Loucy (cell line): ENCODE measurements around the gene SMC4.

Experiments used
- H2AFZ ChIP-seq: fragments of 200-600 bp; sonication (generic); 2 replicates; pipeline ENCODE4 v1.6.0; 2016; ENCODE audit warnings: antibody characterized with exemption, mild to moderate bottlenecking, low read length, moderate library complexity
- H3F3A ChIP-seq: fragments of 200-600 bp; 2 replicates; pipeline ENCODE4 v1.6.0; 2016; ENCODE audit warnings: antibody characterized with exemption, low read depth, mild to moderate bottlenecking
- H3K27me3 ChIP-seq: fragments of 200-600 bp; sonication (generic); 2 replicates; pipeline ENCODE4 v1.6.1; 2014; ENCODE audit warnings: low read length, mild to moderate bottlenecking; ENCODE audit not compliant: insufficient read depth, poor library complexity, severe bottlenecking
- H3K36me3 ChIP-seq: fragments of 200-600 bp; sonication (generic); 2 replicates; pipeline ENCODE4 v1.6.1; 2016; ENCODE audit warnings: low read length; ENCODE audit not compliant: insufficient read depth
- H3K4me1 ChIP-seq: fragments of 200-600 bp; sonication (generic); 2 replicates; pipeline ENCODE4 v1.5.1; 2014; ENCODE audit warnings: low read length, mild to moderate bottlenecking; ENCODE audit not compliant: insufficient read depth, poor library complexity, severe bottlenecking
- H3K4me2 ChIP-seq: fragments of 200-600 bp; sonication (generic); 2 replicates; pipeline ENCODE4 v1.6.0; 2014; ENCODE audit warnings: antibody characterized with exemption, low read length, low read depth, mild to moderate bottlenecking; ENCODE audit not compliant: poor library complexity, severe bottlenecking
- H3K4me3 ChIP-seq: fragments of 200-600 bp; sonication (generic); 2 replicates; pipeline ENCODE4 v1.5.1; 2014; ENCODE audit warnings: low read length, mild to moderate bottlenecking, mixed read lengths; ENCODE audit not compliant: poor library complexity, severe bottlenecking
- H3K79me2 ChIP-seq: fragments of 200-600 bp; sonication (generic); 2 replicates; pipeline ENCODE4 v1.6.1; 2014; ENCODE audit warnings: low read length; ENCODE audit not compliant: insufficient read depth
- H3K9ac ChIP-seq: fragments of 200-600 bp; sonication (generic); 2 replicates; pipeline ENCODE4 v1.6.0; 2014; ENCODE audit warnings: mild to moderate bottlenecking, low read depth, low read length, moderate library complexity; ENCODE audit not compliant: poor library complexity, severe bottlenecking
- H3K9me2 ChIP-seq: fragments of 200-600 bp; sonication (generic); replicated peaks from 2 replicates; pipeline ENCODE4 v1.6.1; 2016; ENCODE audit warnings: low read depth, low read length, mixed read lengths
- H3K9me3 ChIP-seq: fragments of 200-600 bp; sonication (generic); 2 replicates; pipeline ENCODE4 v1.6.1; 2014; ENCODE audit warnings: mild to moderate bottlenecking, antibody characterized with exemption, low read length, low read depth; ENCODE audit not compliant: insufficient read depth
- H4K20me1 ChIP-seq: fragments of 200-600 bp; sonication (generic); 2 replicates; pipeline ENCODE4 v1.6.0; 2014; ENCODE audit warnings: antibody characterized with exemption, low read length, mild to moderate bottlenecking; ENCODE audit not compliant: insufficient read depth, poor library complexity, severe bottlenecking
- EZH2phosphoT487 ChIP-seq: fragments of 200-600 bp; IDR thresholded peaks from 2 replicates; pipeline ENCODE4 v1.6.1; 2018; ENCODE audit warnings: antibody characterized with exemption, mild to moderate bottlenecking, moderate library complexity, borderline replicate concordance
- TF ChIP-seq, protein P1 (sequence below): fragments of 200-600 bp; sonication (generic); conservative IDR thresholded peaks from 2 replicates; pipeline ENCODE4 v1.5.1; 2014; ENCODE audit warnings: mild to moderate bottlenecking, antibody characterized with exemption, low read length

The SMC4 gene

DNA sequence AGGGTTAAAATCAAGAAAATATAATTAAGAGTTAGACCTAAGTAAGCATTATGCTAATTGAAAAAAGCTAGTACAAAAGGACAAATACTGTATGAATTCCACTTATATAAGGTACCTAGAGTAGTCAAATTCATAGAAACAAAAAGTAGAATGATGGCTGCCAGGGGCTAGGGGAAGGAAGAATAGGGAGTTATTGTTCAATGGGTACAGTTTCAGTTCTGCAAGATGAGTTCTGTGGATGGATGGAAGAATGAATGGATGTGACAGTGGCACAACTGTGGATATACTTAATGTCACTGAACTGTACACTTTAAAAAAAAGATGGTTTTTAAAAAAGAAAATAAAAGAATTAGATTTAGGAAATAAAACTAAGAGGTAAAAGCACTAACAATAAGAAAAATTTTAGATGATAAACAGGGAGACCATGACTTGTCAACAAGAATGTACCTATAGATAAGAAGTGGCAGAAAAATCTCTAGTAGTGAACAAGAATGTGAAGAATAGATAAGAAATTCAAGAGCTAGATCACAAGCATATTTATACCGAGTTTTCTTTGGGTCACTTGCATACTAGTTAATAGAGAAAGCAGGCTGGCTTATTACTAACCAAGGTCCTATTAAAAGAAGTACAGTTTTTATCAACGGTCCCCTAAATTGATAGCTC, 6.0 kb upstream of the SMC4 start:
- H2AFZ ChIP-seq, result no peak overlapping the region
- H3K9me2 ChIP-seq, result no peaks in the 10 kb centered on the region
- no peaks in the 10 kb centered on the region for H3K27me3 ChIP-seq
- H3K36me3 ChIP-seq, result no peaks in the 10 kb centered on the region
- peaks cover 21% of the 10 kb centered on the region for H3K79me2 ChIP-seq
- no peaks in the 10 kb centered on the region for H3F3A ChIP-seq
- no peak overlapping the region for H3K4me3 ChIP-seq
- H3K4me1 ChIP-seq, result peaks cover 16% of the 10 kb centered on the region
- no peak overlapping the region for H3K4me2 ChIP-seq
- no peak overlapping the region for H3K9ac ChIP-seq
- H4K20me1 ChIP-seq, result no peaks in the 10 kb centered on the region
- TF ChIP-seq EZH2phosphoT487, result no peak
- TF ChIP-seq, protein P1, sequence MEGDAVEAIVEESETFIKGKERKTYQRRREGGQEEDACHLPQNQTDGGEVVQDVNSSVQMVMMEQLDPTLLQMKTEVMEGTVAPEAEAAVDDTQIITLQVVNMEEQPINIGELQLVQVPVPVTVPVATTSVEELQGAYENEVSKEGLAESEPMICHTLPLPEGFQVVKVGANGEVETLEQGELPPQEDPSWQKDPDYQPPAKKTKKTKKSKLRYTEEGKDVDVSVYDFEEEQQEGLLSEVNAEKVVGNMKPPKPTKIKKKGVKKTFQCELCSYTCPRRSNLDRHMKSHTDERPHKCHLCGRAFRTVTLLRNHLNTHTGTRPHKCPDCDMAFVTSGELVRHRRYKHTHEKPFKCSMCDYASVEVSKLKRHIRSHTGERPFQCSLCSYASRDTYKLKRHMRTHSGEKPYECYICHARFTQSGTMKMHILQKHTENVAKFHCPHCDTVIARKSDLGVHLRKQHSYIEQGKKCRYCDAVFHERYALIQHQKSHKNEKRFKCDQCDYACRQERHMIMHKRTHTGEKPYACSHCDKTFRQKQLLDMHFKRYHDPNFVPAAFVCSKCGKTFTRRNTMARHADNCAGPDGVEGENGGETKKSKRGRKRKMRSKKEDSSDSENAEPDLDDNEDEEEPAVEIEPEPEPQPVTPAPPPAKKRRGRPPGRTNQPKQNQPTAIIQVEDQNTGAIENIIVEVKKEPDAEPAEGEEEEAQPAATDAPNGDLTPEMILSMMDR, result no peak
- no peaks in the 10 kb centered on the region for H3K9me3 ChIP-seq

DNA sequence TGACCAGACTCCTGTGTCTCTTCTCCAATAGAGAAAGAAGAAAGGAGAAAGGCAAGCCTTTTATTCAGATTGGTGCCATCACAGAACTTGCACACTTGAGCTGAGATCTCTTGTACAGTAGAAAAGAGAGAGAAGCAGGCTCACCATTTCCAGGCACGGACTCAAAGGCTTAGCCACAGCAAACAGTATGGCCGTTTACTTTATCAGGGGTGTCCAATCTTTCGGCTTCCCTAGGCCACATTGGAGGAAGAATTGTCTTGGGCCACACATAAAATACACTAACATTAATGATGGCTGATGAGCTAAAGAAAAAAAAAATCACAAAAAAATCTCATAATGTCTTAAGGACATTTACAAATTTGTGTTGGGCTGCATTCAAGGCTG, 5.4 kb upstream of the SMC4 start:
- H3K4me2 ChIP-seq, result no peak overlapping the region
- H4K20me1 ChIP-seq, result no peaks in the 10 kb centered on the region
- H3K36me3 ChIP-seq, result no peaks in the 10 kb centered on the region
- no peaks in the 10 kb centered on the region for H3K9me3 ChIP-seq
- TF ChIP-seq, protein P1, result no peak
- no peak for TF ChIP-seq EZH2phosphoT487
- H3K79me2 ChIP-seq, result peaks cover 26% of the 10 kb centered on the region
- no peaks in the 10 kb centered on the region for H3F3A ChIP-seq
- no peak overlapping the region for H3K9ac ChIP-seq
- no peaks in the 10 kb centered on the region for H3K27me3 ChIP-seq
- H3K4me1 ChIP-seq, result peaks cover 16% of the 10 kb centered on the region
- no peaks in the 10 kb centered on the region for H3K9me2 ChIP-seq
- H3K4me3 ChIP-seq, result no peak overlapping the region
- no peak overlapping the region for H2AFZ ChIP-seq

DNA sequence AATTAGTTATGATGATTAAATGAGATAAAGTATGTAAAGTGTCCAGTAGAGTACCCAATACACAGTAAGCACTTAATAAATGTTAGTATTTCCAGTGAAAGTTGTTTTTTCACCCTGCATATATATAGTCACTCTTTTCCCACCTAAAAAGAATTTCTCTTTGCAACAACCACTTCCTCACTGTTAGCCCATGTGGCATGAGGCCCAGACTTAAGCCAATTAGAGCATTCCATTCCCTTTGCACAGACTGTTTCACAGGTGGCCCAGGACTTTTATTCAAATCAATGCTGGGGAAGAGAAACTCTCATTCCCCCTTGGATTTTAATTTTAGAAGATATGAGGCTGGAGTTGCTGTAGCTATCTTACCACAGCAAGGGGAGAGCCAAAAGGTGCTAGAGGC, 4.2 kb upstream of the SMC4 start:
- Histone ChIP-seq H3K4me3 (peak overlapping the region; percentile 16), H3K9ac (no peak overlapping the region), H3K4me2 (peak overlapping the region; percentile 12), H2AFZ (no peak overlapping the region), H3K79me2 (peaks cover 36% of the 10 kb centered on the region), H3K9me2 (no peaks in the 10 kb centered on the region), H3F3A (no peaks in the 10 kb centered on the region), H3K4me1 (peaks cover 16% of the 10 kb centered on the region), H3K36me3 (0 out of 2 replicates have a peak, but pooled peaks cover 5% of the 10 kb centered on the region), H3K27me3 (peaks cover 6% of the 10 kb centered on the region), H3K9me3 (no peaks in the 10 kb centered on the region), H4K20me1 (peaks cover 6% of the 10 kb centered on the region)
- TF ChIP-seq, protein P1, result no peak
- TF ChIP-seq EZH2phosphoT487, result no peak
